Lower leg skin (tissue), 4 donors: ENCODE data around the gene TRAF3IP1. TPM values are rescaled to one million over a fixed set of nuclear protein-coding genes. Genes with fewer than 3 reads are reported as not detected.

Experiments
- DNase-seq, 2 donors: peaks; one replicate each; pipeline ENCODE4 v3.0.0-alpha.2; 2019; ENCODE audit warnings: low spot score in 2 of 2
- H3K4me3 ChIP-seq: fragments of 200-600 bp; sonication (generic); 2 replicates; pipeline ENCODE4 v1.5.1; 2017; ENCODE audit warnings: mild to moderate bottlenecking, low read depth; ENCODE audit not compliant: poor library complexity, severe bottlenecking
- CTCF ChIP-seq, 3 donors: fragments of 450-650 bp; IDR thresholded peaks; one replicate each; pipeline ENCODE4 v1.5.1; 2016; ENCODE audit warnings: antibody characterized with exemption in 3 of 3, mild to moderate bottlenecking in 3 of 3, moderate library complexity in 2 of 3
- POLR2A ChIP-seq, 2 donors: fragments of 450-650 bp; IDR thresholded peaks; one replicate each; pipeline ENCODE4 v1.6.1; 2016 to 2017; ENCODE audit warnings: antibody characterized with exemption in 2 of 2, mild to moderate bottlenecking in 1 of 2, moderate library complexity in 1 of 2
- WGBS, 2 donors: methylation state at CpG; one replicate each; pipeline ENCODE4 v1.1.5; 2018; 5-methylcytosine and 5-hydroxymethylcytosine counted together
- intact Hi-C: fragments of 100-400 bp; cut with DNase I; formaldehyde crosslinking; loops from one replicate; pipeline ENCODE4 v1.15.0; 2023; ENCODE audit warnings: low total_unique reads
- total RNA-seq, 4 donors: library from RNA; depleted of rRNA; stranded (reverse); fragments of >200 nt; gene quantifications; one replicate each; pipeline ENCODE4 v1.1.0, GENCODE V29; 2016

The TRAF3IP1 gene
- total RNA-seq, 4 donors from 2014 or later: 4.3 to 8.7 (median 8.2) TPM

GRCh38 chr2:238449909-238450417 is 129.6 kb downstream of the TRAF3IP1 start:
- intact Hi-C loops: no loop called here
- peak; percentile 88 to 96 for DNase-seq
- no peak overlapping the region for H3K4me3 ChIP-seq
- peak in 1 of 3 donors; percentile 52 for TF ChIP-seq CTCF (IDR thresholded peaks at IDR 0.05)
- TF ChIP-seq POLR2A (IDR thresholded peaks at IDR 0.05): no peak
- 70 to 79% methylated on average over 9 of the region's 9 CpGs for WGBS, 2 donors

GRCh38 chr2:238450440-238450861 is 130.1 kb downstream of the TRAF3IP1 start:
- 77 to 85% methylated on average over 11 of the region's 11 CpGs for WGBS, 2 donors
- intact Hi-C loops: no loop called here
- no peak for TF ChIP-seq POLR2A (IDR thresholded peaks at IDR 0.05)
- no peak for TF ChIP-seq CTCF (IDR thresholded peaks at IDR 0.05)
- no peak overlapping the region for H3K4me3 ChIP-seq
- DNase-seq: no peak

Other genes starting within 250 kb of the TRAF3IP1 start
- gene ESPNL, start 220.2 kb upstream of the TRAF3IP1 start, total RNA-seq: under 1 TPM in 2 of 4 donors, not detected in 2; 0.13 to 0.29 TPM
- gene KLHL30, start 181.8 kb upstream of the TRAF3IP1 start, total RNA-seq: under 1 TPM; 0.13 to 0.64 (median 0.34) TPM
- not detected for gene ERFE, start 161.5 kb upstream of the TRAF3IP1 start, total RNA-seq
- gene ILKAP, start 116.8 kb upstream of the TRAF3IP1 start, total RNA-seq: 10 to 100 TPM; 22.8 to 73.5 (median 32.1) TPM
- 1 to 10 TPM; 1.3 to 5.8 (median 3.1) TPM for gene HES6, start 80.5 kb upstream of the TRAF3IP1 start, total RNA-seq
- 10 to 100 TPM; 15.9 to 82.3 (median 18.1) TPM for gene PER2, start 31.9 kb upstream of the TRAF3IP1 start, total RNA-seq
- gene ASB1, start 106.4 kb downstream of the TRAF3IP1 start, total RNA-seq: 10 to 100 TPM; 16.6 to 32.9 (median 21.0) TPM